A549 treated with CORT108297 at 1 μM for 4 hours (cell line): ENCODE measurements around the gene EMC10. TPM values are rescaled to one million over a fixed set of nuclear protein-coding genes. Genes with fewer than 3 reads are reported as not detected.

Experiments used
- total RNA-seq: library from RNA; stranded (reverse); fragments of 200-300 nt; extraction: Qiagen RNA extraction; gene quantifications from 5 replicates; pipeline ENCODE4 v1.2.3, GENCODE V29; 2022

The EMC10 gene
- total RNA-seq, result 109 to 164 TPM (median 160 TPM) in 5 replicates

GRCh38 chr19:50476224-50476906, at the start of gene EMC10, which contains the start of gene GARIN5A:
TSS of gene EMC10 (plus strand) at chr19:50476507. CDS start at chr19:50476545, 38 bp downstream.
TSS of gene GARIN5A (minus strand) at chr19:50476848. CDS start at chr19:50476388, 460 bp downstream.

GRCh38 chr19:50432221-50433028, 43.9 kb upstream of the EMC10 start, which contains the start of gene MYBPC2:
TSS of gene MYBPC2 (plus strand) at chr19:50432892. CDS start at chr19:50432954, 62 bp downstream.

GRCh38 chr19:50511069-50511822, 34.9 kb downstream of the EMC10 start, which contains the start of gene JOSD2:
TSS of gene JOSD2 (minus strand) at chr19:50511191. CDS start at chr19:50510431, 760 bp downstream.

GRCh38 chr19:50513746-50514345, 37.5 kb downstream of the EMC10 start, which contains the start of gene ASPDH:
TSS of gene ASPDH (minus strand) at chr19:50513913. CDS start at chr19:50513823, 90 bp downstream.

Other genes starting within 250 kb of the EMC10 start
- gene KCNC3, start 147.1 kb upstream of the EMC10 start, total RNA-seq, result 0.87 to 1.6 TPM (median 1.4 TPM) in 5 replicates
- gene NAPSA, start 110.9 kb upstream of the EMC10 start, total RNA-seq, result 1.2 to 1.6 TPM (median 1.3 TPM) in 5 replicates
- gene NR1H2, start 100.0 kb upstream of the EMC10 start, total RNA-seq, result 62.4 to 88.3 TPM (median 85.4 TPM) in 5 replicates
- gene POLD1, start 92.2 kb upstream of the EMC10 start, total RNA-seq, result 42.6 to 93.8 TPM (median 81.2 TPM) in 5 replicates
- 0.26 to 0.52 TPM (median 0.34 TPM) in 4 of 5 replicates, not detected in the other for gene SPIB, start 57.6 kb upstream of the EMC10 start, total RNA-seq
- gene MYBPC2, start 43.6 kb upstream of the EMC10 start, total RNA-seq, result 0.02 TPM in 2 of 5 replicates, not detected in the others
- 1.8 to 2.4 TPM (median 2.0 TPM) in 5 replicates for gene GARIN5A, start 341 bp downstream of the EMC10 start, total RNA-seq
- gene JOSD2, start 34.7 kb downstream of the EMC10 start, total RNA-seq, result 52.7 to 92.9 TPM (median 89.0 TPM) in 5 replicates
- gene ASPDH, start 37.4 kb downstream of the EMC10 start, total RNA-seq, result not detected in 5 replicates
- 0.37 to 0.93 TPM (median 0.67 TPM) in 5 replicates for gene LRRC4B, start 91.9 kb downstream of the EMC10 start, total RNA-seq
- 0.37 to 0.63 TPM (median 0.47 TPM) in 5 replicates for gene SYT3, start 163.4 kb downstream of the EMC10 start, total RNA-seq
- 3.4 to 12.3 TPM (median 11.5 TPM) in 5 replicates for gene C19orf81, start 172.9 kb downstream of the EMC10 start, total RNA-seq
- 0.03 to 0.37 TPM (median 0.21 TPM) in 5 replicates for gene SHANK1, start 243.3 kb downstream of the EMC10 start, total RNA-seq
- gene CLEC11A, start 246.9 kb downstream of the EMC10 start, total RNA-seq, result 6.0 to 10.9 TPM (median 10.5 TPM) in 5 replicates